Esophagus squamous epithelium (tissue), 5 donors: ENCODE results near the gene BBX. TPM values are rescaled to one million over a fixed set of nuclear protein-coding genes. Genes with fewer than 3 reads are reported as not detected.
A peak's percentile ranks its signal among the peaks of the same experiment; 100 is the strongest.

Experiments used
- DNase-seq: peaks from one replicate; lab custom pipeline; 2025; lab: John Stamatoyannopoulos, UW
- H3K27ac ChIP-seq, 4 donors: fragments of 200-600 bp; sonication (generic); one replicate each; pipeline ENCODE4 v1.5.1; 2016 to 2019; ENCODE audit warnings: mild to moderate bottlenecking in 1 of 4
- H3K27me3 ChIP-seq, 4 donors: fragments of 200-600 bp; sonication (generic); 1 replicate in 3 of 4; 2 replicates in 1 of 4; pipeline versions ENCODE4 v1.5.1 to v1.6.0; 2017 to 2021; ENCODE audit warnings: antibody characterized with exemption in 1 of 4
- H3K36me3 ChIP-seq, 3 donors: fragments of 200-600 bp; sonication (generic); one replicate each; pipeline ENCODE4 v1.5.1; 2016 to 2019
- H3K4me1 ChIP-seq, 3 donors: fragments of 200-600 bp; sonication (generic); one replicate each; pipeline ENCODE4 v1.5.1; 2017 to 2019
- H3K4me3 ChIP-seq, 4 donors: fragments of 200-600 bp; sonication (generic); 1 replicate in 3 of 4; 2 replicates in 1 of 4; pipeline ENCODE4 v1.5.1; 2016 to 2019; ENCODE audit warnings: mild to moderate bottlenecking in 2 of 4, moderate library complexity in 1 of 4
- H3K9me3 ChIP-seq, 3 donors: fragments of 200-600 bp; sonication (generic); one replicate each; pipeline ENCODE4 v1.5.1; 2016 to 2019
- POLR2A ChIP-seq, 4 donors: fragments of 450-650 bp; IDR thresholded peaks; one replicate each; pipeline ENCODE4 v1.6.1; 2017; ENCODE audit warnings: antibody characterized with exemption in 4 of 4, mild to moderate bottlenecking in 4 of 4, moderate library complexity in 3 of 4
- WGBS, 2 donors: methylation state at CpG; one replicate each; pipeline ENCODE4 v1.1.5; 2018; 5-methylcytosine and 5-hydroxymethylcytosine counted together
- intact Hi-C: fragments of 100-400 bp; cut with DNase I; formaldehyde crosslinking; loops from one replicate; pipeline ENCODE4 v1.15.0; 2022
- total RNA-seq, 4 donors: library from RNA; depleted of rRNA; stranded (reverse); fragments of >200 nt; gene quantifications; one replicate each; pipeline ENCODE4 v1.1.0, GENCODE V29; 2016
- TF ChIP-seq, protein P1 (sequence below), 6 experiments: fragments of 450-650 bp in 4 of 6; fragments of 200-600 bp in 2 of 6; sonication (generic) in 2 of 6; IDR thresholded peaks; one replicate each; pipeline ENCODE4 v1.5.1; 2016 to 2019; ENCODE audit warnings: antibody characterized with exemption in 6 of 6, mild to moderate bottlenecking in 4 of 6, moderate library complexity in 4 of 6
- donor health status: DM: yes; HTN: yes; CAD: no.

The BBX gene
- total RNA-seq, 4 donors from 2014 or later = 12.5 to 49.5 (median 35.8) TPM

DNA sequence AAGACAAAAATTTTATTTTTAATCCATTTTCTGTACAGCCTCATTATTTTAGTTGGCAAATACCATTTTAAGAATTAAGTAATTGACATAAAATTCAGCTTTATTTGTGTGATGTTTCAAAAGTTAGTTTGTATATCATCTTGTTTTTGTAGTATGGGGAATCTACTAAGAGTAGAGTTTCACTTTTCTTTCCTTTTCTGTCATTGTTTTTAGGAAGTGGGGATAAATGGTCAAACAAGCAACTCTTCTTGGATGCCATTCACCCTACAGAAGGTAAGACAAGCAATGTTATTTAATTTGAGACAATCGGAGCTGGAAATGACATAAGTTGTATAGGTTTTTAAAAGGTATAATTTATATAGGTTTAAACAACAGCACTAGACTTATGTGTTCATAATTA is 268.3 kb downstream of the BBX start:
- intact Hi-C loops = no loop called here
- WGBS, 2 donors = 68 to 74% methylated on average over 1 of the region's 1 CpG
- TF ChIP-seq, protein P1, sequence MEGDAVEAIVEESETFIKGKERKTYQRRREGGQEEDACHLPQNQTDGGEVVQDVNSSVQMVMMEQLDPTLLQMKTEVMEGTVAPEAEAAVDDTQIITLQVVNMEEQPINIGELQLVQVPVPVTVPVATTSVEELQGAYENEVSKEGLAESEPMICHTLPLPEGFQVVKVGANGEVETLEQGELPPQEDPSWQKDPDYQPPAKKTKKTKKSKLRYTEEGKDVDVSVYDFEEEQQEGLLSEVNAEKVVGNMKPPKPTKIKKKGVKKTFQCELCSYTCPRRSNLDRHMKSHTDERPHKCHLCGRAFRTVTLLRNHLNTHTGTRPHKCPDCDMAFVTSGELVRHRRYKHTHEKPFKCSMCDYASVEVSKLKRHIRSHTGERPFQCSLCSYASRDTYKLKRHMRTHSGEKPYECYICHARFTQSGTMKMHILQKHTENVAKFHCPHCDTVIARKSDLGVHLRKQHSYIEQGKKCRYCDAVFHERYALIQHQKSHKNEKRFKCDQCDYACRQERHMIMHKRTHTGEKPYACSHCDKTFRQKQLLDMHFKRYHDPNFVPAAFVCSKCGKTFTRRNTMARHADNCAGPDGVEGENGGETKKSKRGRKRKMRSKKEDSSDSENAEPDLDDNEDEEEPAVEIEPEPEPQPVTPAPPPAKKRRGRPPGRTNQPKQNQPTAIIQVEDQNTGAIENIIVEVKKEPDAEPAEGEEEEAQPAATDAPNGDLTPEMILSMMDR (IDR thresholded peaks at IDR 0.05) = no peak
- no peak for TF ChIP-seq POLR2A (IDR thresholded peaks at IDR 0.05)
- Histone ChIP-seq H3K4me1 (no peaks in the 10 kb centered on the region), H3K4me3 (no peak overlapping the region), H3K9me3 (no peaks in the 10 kb centered on the region), H3K27me3 (no peaks in the 10 kb centered on the region), H3K36me3 (peaks cover 0 to 67% (median 0%) of the 10 kb centered on the region in 3 donors), H3K27ac (no peak overlapping the region)
- DNase-seq = no peak

DNA sequence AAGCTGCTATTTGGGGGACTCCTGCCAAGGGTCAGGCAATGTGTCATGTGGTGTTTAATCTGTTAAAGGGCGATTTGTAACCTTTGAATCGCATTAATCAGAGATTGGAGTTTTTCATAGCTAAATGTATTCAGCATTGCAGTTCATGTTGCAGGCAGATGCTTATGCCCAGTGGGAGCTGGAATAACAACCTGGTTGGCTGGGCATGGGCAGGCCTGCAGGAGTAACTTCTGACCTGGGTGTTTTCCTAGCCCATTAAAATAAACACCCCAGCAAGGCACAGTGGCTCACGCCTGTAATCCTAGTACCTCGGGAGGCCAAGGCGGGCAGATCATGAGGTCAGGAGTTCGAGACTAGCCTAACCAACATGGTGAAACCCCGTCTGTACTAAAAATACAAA is 268.7 kb downstream of the BBX start:
- H3K9me3 ChIP-seq = no peaks in the 10 kb centered on the region
- no peaks in the 10 kb centered on the region for H3K27me3 ChIP-seq
- intact Hi-C loops = no loop called here
- 88 to 90% methylated on average over 6 to 7 of the region's 7 CpGs for WGBS, 2 donors
- peaks cover 0 to 67% (median 0%) of the 10 kb centered on the region in 3 donors for H3K36me3 ChIP-seq
- no peak overlapping the region for H3K4me3 ChIP-seq
- no peak for DNase-seq
- no peak overlapping the region for H3K27ac ChIP-seq
- no peaks in the 10 kb centered on the region for H3K4me1 ChIP-seq
- TF ChIP-seq POLR2A (IDR thresholded peaks at IDR 0.05) = no peak
- TF ChIP-seq, protein P1 (IDR thresholded peaks at IDR 0.05) = no peak

DNA sequence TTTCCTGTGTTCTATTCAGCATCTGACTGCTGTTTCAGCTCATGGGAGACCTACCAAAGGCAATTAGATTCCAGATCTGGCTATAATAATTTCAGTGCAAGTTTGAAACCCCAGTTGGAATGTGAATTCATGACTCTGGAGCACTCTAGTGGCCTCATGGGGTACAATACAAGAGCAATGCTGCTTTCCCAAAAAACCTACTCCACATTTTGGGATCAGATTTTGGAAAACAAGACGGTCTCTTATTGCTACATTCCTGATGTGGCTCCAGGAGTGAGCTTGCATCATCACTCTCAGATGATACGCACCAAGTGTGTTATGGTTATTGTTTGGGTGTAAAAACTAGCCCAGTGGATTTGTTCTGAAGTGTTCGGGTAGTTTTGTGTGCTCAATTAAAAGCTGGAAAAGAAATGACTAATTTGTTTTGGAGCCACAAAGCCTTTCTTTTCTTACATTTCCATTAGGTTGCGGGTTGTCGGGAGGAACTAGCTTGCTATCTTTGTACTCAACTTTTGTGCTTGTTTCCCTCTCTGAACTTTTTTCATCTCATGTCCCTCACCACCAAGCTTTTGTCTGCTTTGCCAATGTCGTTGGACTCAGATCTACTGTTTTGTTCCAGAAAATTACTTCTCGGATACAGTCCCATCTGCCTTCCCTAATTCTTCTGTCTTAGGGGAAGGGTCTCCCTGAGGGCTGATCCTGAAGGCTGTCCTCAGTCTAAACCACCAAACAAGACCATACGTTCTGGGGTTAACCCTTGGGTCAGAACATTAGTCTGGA is 272.1 kb downstream of the BBX start:
- peak overlapping the region in 2 of 4 donors; percentile 7 to 57 for H3K27ac ChIP-seq
- no peaks in the 10 kb centered on the region for H3K27me3 ChIP-seq
- H3K4me1 ChIP-seq = peaks cover 0 to 5% (median 0%) of the 10 kb centered on the region in 3 donors
- H3K36me3 ChIP-seq = peaks cover 0 to 62% (median 0%) of the 10 kb centered on the region in 3 donors
- no peak overlapping the region for H3K4me3 ChIP-seq
- intact Hi-C loops = no loop called here
- no peak for TF ChIP-seq POLR2A (IDR thresholded peaks at IDR 0.05)
- TF ChIP-seq, protein P1 (IDR thresholded peaks at IDR 0.05) = no peak
- H3K9me3 ChIP-seq = no peaks in the 10 kb centered on the region
- no peak for DNase-seq
- 77 to 89% methylated on average over 7 to 8 of the region's 8 CpGs for WGBS, 2 donors

DNA sequence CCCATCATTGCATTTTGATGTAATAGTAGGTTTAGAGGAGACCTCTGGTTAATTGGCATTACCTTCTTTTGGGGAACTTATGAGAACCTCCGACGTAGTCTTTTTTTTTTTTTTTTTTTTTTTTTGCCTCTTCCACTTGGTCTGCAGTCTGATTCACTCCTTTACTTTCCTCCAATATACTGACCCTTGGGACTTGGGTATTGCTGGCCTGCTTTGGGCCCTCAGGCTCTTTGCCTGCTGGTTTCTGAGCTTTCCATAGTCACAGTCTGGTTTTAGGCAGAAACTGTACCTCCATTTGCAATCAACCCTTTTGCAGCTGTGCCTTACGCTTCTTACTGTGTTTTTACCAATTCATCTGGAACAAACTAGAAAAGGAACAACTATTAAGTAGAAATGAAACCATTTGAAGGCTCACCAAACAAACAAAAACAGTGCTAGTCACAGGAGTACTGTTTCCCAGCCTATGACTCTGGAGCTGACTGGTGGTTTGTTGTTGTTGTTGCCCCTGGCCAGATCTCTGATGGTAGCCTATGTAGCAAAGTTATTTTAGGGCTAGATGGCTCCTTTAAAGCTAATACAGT is 272.8 kb downstream of the BBX start:
- Histone ChIP-seq H3K4me1 (peaks cover 0 to 5% (median 0%) of the 10 kb centered on the region in 3 donors), H3K9me3 (no peaks in the 10 kb centered on the region), H3K36me3 (peaks cover 0 to 62% (median under 1%) of the 10 kb centered on the region in 3 donors), H3K4me3 (no peak overlapping the region), H3K27me3 (no peaks in the 10 kb centered on the region), H3K27ac (no peak overlapping the region)
- WGBS, 2 donors = 83 to 96% methylated on average over 3 of the region's 3 CpGs
- DNase-seq = no peak
- TF ChIP-seq POLR2A (IDR thresholded peaks at IDR 0.05) = no peak
- TF ChIP-seq, protein P1 (IDR thresholded peaks at IDR 0.05) = no peak
- intact Hi-C loops = no loop called here

DNA sequence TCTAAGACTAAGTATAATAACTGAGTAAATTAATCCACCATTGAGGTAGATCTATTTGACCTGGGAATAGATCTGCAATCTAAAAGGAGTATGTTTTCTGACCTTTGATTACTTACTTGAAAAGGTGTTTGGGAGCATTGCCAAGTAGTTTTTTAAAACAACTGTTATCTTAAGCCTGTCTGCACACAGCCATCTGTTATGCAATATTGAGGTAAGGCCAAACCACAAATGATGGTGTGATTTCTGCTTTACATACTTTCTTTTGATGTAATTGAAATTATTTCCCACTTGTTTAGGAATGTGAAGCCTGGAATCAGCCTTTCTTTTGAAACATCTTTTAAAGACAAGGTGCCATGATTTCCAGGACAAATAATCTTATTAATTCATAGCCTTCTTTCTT is 274.0 kb downstream of the BBX start:
- Histone ChIP-seq H3K4me1 (peaks cover 0 to 5% (median 0%) of the 10 kb centered on the region in 3 donors), H3K27ac (no peak overlapping the region), H3K27me3 (no peaks in the 10 kb centered on the region), H3K36me3 (peaks cover 0 to 62% (median 6%) of the 10 kb centered on the region in 3 donors), H3K9me3 (no peaks in the 10 kb centered on the region), H3K4me3 (no peak overlapping the region)
- TF ChIP-seq POLR2A (IDR thresholded peaks at IDR 0.05) = no peak
- TF ChIP-seq, protein P1 (IDR thresholded peaks at IDR 0.05) = no peak
- no peak for DNase-seq
- intact Hi-C loops = no loop called here
